NCI-H1436 treated with DMSO at 0.1 percent for 48 hours (cell line): Measurements from ENCODE around the gene HORMAD2.

ENCODE experiments used
- DNase-seq: peaks from one replicate; lab custom pipeline; 2025; lab: John Stamatoyannopoulos, UW

HORMAD2 gene

DNA sequence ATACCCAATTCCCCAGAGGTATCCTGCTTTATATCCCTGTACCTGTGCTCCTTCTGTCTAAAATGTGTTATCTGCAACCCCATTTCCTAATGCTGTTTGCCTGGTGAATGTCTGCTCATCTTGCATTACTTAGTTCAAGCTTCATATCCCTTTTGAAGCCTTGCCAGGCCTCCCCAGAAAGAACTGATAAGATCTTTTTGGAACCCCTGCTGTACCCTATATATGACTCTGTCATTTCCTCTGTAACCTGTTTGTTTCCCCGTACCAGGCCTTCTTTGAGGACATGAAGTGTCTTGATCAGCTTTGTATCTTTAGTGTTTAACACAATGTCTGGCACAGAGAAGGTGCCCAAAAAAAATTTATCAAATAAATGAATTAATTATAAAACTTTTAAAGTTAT is 88.7 kb downstream of the HORMAD2 start:
- DNase-seq, result no peak

GRCh38 chr22:30170129-30170528 is 89.9 kb downstream of the HORMAD2 start:
- no peak for DNase-seq

- no peak for DNase-seq
Measured at GRCh38 chr22:30171008-30171407, 90.7 kb downstream of the HORMAD2 start.

- DNase-seq, result no peak
Measured at GRCh38 chr22:30175690-30176288, 95.5 kb downstream of the HORMAD2 start.

DNA sequence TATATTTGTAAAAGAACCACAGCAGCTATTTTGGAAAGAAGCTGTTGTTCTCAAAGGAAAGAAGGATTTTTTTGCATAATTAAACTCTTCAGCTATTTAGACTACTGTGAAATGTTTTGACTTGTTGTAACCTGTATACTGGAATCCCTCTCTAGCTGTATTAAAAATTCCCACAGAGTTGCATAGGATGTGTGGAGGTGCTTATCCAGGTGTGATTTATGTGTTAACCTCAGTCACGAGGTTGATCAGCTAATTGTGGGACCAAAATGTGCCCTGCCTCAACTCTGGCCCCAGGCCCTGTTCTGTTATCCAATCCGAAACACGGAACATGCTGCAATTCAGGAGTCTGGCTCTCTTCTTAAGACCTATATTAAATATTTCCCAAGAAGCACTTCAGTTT is 96.2 kb downstream of the HORMAD2 start:
- no peak for DNase-seq

GRCh38 chr22:30178181-30179126 is 98.2 kb downstream of the HORMAD2 start:
- no peak for DNase-seq

GRCh38 chr22:30180616-30181015 is 100.4 kb downstream of the HORMAD2 start:
- DNase-seq, result no peak

DNA sequence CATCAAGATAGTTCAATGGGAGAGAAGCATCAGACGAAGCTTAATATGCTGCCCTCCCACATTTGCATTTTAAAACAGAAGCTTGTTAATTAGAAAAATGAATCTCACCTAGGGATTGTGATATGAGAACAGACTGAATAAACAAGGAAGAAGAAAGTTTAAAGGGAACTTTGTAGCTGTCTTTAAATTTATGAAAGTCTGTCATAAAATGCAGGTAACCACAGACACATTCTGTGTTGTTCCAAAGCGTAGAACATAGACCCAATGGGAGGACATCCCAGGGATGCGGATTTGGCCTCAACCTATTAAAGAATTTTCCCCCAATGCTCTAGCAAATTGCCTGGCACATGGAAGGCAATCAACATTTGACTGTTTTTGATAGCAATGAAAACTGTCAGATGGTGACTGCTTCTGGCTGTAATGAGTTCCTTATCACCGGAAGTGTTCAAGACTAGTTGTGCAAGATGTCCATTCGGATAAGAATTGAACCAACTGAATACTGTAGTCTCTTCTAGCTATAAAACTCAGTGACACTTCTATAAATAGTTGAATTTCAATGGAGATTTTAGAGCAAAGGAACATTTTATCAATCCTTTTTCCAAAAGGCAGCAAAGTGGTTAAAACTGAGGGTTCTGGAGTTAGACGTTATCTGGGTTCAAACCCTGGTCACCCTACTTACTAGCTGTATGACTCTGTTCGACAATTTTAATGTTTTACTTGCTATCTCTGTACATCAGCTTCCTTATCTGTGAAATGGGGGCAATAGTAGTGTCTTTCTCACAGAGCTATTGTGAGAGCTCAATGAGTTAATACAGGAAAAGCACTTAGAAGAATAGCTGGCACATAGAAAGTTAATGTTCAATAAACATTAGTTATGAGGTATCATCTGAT is 101.4 kb downstream of the HORMAD2 start:
- no peak for DNase-seq

GRCh38 chr22:30182350-30182745 is 102.1 kb downstream of the HORMAD2 start:
- DNase-seq, result no peak

DNA sequence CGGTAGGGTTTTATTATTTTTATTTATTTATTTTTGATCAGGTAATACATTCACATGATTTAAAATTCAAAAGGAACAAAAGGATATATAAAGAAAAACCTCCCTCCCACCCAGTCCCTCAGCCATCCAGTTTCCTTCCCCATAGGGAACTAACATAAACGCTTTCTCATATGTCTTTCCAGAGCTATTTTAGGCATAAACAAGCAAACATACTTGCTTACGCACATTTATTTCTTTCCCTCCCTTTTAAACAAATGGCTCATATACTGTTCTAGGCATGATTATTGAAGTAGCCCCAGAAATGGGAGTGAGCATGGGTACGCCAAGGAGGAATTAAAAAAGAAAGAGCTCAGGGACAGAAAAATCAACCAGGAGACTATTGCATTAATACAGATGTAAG is 102.6 kb downstream of the HORMAD2 start:
- DNase-seq, result no peak

GRCh38 chr22:30183271-30183670 is 103.0 kb downstream of the HORMAD2 start:
- no peak for DNase-seq

DNA sequence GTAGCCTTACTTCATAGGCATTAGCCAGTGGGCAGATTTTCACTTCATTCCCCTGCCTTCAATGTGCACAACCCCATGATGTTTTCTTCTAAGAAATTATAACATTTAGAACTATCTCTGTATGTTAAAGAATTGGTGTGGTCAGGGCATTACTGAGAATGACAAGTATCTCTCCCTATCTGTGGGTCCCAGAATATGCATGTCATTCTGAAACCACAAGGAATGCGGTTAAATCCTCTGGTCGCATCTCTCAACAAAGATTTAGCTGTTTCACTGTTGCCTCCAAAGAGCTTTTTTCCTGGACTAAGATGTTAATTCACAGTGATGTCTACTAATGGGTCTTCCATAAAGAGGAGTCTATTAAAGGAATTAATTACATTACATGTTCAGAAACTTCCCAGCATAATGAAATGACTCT is 103.6 kb downstream of the HORMAD2 start:
- DNase-seq, result no peak

- DNase-seq, result no peak
Measured at GRCh38 chr22:30185129-30185528, 104.9 kb downstream of the HORMAD2 start.

DNA sequence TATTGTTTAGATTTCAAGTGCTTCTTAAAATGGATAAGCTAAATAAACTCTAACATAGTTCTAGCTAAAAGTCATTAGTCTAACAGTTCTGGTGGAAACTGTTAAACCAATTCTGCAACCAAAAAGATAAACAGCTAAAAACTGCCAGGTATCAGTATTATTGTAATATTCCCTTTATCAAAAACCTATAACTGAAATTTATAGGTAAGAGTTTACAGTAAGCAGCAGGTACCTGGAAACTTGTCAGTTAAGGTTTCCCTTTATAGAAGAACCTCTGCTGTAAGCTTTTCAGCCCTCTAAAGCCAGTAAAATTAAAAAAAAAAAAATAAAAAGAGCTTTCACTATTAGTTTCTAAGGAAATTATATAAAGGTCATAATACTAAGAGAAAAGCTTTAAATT is 105.3 kb downstream of the HORMAD2 start:
- DNase-seq, result no peak

DNA sequence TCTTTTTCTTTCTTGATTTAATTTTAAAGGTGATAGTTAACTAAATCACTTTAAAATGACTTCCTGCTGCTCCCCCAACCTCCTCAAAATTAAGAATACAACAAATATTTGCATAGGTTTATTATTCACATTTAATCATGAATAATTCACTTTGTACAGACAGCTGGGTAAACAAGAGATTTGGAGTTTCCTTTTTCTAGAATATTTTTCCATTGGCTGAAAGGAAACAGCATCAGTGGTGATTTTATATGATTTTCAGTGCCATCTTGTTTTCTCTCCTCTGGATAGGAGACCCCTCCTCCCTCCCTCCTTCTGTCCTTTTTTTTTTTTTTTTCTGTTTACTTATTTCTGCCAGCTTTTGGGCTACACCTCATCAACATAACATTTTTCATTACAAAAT is 105.8 kb downstream of the HORMAD2 start:
- DNase-seq, result no peak

DNA sequence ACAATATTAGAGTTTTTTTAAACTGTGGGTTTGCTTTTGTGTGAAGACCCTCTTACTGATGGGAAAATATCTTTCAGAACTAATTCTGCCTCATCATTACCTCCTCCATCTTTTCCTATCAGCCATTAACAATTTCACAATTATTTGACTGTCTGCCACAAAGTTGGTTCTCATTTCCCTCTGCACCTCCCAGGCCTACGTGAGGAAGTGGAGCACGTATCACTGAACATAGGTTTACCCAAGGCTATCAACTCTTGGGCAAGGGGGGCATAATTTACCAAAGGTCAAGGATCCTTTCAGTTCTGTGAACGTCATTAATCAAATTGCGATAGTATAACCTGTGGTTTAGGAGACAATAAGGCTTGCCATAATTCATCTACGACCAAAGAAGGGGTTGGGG is 106.2 kb downstream of the HORMAD2 start:
- no peak for DNase-seq

- DNase-seq, result no peak
Measured at GRCh38 chr22:30187094-30187493, 106.8 kb downstream of the HORMAD2 start.

DNA sequence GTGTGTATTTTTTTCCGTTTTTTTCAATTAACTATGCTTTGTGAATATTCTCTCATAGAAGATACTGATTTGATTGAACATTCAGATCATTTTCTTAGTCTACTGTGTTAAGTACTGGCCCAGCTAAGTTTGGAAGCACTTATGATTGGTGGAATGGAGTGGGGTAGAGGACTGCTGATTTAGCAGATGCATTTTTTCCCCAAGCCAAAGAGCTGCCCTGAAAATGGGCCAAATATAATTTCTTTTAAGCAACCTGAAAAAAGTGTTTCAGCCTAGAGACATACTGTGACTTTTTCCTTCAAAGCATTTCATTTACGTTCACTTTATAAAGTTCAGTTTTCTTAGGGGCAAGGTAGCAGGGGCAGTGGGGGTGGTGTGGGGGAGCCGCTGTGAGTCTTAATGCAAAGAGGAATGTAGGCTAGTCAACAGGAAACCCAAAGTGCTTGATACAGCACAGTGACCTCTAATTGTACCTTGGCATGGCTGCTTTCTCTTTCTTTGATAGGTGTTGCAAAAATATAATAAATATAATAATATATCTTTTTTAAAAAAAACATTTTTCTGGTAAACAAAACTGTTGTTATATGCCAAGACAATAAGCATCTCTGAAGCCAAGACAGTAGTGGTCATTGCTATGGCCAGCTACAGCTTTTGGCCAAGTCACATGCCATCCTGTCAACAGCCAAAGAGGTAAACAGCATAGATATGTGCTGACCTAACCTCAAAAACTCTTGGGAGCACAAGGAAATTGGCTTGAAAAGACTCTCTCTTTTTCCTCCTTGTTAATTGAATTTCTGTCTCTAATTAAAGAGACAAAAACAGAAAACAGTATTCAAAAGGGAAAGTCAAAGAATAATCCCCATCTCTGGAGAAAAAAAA is 107.5 kb downstream of the HORMAD2 start:
- DNase-seq, result no peak

DNA sequence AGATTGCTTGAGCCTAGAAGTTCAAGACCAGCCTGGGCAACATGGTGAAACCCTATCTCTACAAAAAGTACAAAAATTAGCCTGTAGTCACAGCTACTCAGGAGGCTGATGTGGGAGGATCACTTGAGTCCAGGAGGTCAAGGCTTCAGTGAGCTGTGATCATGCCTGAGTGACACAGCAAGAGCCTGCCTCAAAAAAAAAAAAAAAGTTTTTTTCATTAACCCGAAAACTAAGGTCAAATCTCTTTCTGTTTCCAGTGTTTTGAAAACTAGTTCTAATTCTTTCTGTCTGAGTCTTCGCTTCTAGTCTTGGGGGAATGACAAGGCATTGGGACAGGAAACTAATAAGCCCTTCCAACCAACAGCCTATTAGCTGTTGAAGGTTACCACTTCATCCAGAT is 108.6 kb downstream of the HORMAD2 start:
- DNase-seq, result no peak

- no peak for DNase-seq
Measured at GRCh38 chr22:30190574-30190973, 110.3 kb downstream of the HORMAD2 start.

- no peak for DNase-seq
Measured at GRCh38 chr22:30191040-30191701, 110.9 kb downstream of the HORMAD2 start.
